ENCODE measurements around the gene CRY2. TPM values are rescaled to one million over a fixed set of nuclear protein-coding genes. Genes with fewer than 3 reads are reported as not detected.

CRY2 gene
- total RNA-seq, 2 experiments from 2014 or later: 12.3 to 15.7 TPM

DNA sequence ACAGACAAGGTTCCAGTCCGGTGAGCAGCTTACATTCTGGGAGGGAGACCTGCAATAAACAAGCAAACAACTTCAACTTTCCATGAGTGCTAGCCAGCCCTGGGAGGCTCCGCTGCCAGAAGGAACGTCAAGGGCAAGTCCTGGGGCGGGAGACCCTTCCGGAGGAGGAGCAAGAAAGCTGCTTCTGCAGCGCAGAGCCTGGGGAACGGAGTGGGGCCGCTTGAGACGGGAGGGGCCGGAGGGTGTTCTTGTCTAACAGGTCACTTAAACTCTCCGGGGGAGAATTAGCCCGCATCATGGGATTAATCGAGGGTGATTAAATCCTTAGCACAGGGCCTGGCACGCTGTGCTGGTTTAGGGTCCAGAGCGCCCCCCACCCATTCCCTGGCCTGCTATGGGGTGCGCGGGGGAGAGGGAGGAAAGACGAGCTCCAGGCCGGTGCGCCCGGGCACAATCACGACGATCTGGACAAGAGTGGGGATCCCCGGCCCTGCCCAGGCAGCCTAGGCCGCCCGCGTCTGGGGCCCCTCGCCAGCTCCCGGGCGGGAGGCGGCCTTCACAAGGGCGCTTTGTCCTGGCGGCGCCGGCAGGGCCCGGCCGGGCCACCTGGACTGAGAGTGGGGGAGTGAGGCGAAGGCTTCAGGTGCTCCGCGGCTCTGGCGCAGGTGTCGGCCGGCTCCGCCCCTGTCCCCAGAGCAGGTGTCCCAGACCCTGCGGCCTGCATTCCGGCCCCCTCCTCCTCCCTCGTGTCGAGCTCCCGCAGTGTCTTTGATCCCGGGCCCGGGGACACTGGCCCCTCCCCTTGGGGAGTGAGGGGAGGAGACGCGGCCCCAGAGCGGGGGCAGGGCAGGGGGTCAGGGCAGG is 74.5 kb downstream of the CRY2 start:
- H3K27ac Mint-ChIP-seq: no peak overlapping the region
- no peaks in the 10 kb centered on the region for H3K9me3 Mint-ChIP-seq
- ChIA-PET CTCF (interaction anchor here (0.9 to 1.0 kb wide), 2 partner anchors 11 to 79 kb away, joined by 3 read pairs; no protein-coding TSS in a partner anchor), POLR2A (interaction anchor here (0.6 kb wide), 1 partner anchor 1355 kb away, joined by 3 read pairs; no protein-coding TSS in a partner anchor)
- intact Hi-C loops (cut with micrococcal nuclease): no loop called here
- ATAC-seq (no peak), DNase-seq (no peak)
- TF ChIP-seq, protein P1, sequence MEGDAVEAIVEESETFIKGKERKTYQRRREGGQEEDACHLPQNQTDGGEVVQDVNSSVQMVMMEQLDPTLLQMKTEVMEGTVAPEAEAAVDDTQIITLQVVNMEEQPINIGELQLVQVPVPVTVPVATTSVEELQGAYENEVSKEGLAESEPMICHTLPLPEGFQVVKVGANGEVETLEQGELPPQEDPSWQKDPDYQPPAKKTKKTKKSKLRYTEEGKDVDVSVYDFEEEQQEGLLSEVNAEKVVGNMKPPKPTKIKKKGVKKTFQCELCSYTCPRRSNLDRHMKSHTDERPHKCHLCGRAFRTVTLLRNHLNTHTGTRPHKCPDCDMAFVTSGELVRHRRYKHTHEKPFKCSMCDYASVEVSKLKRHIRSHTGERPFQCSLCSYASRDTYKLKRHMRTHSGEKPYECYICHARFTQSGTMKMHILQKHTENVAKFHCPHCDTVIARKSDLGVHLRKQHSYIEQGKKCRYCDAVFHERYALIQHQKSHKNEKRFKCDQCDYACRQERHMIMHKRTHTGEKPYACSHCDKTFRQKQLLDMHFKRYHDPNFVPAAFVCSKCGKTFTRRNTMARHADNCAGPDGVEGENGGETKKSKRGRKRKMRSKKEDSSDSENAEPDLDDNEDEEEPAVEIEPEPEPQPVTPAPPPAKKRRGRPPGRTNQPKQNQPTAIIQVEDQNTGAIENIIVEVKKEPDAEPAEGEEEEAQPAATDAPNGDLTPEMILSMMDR (IDR thresholded peaks at IDR 0.05): no peak
- H3K4me3 Mint-ChIP-seq: peak overlapping the region; percentile 43
- peaks cover 14% of the 10 kb centered on the region for H3K4me1 Mint-ChIP-seq (ENCODE audit: low read depth)
- peaks cover 5% of the 10 kb centered on the region for H3K27me3 Mint-ChIP-seq
- no peaks in the 10 kb centered on the region for H3K36me3 Mint-ChIP-seq (ENCODE audit: low read depth)

DNA sequence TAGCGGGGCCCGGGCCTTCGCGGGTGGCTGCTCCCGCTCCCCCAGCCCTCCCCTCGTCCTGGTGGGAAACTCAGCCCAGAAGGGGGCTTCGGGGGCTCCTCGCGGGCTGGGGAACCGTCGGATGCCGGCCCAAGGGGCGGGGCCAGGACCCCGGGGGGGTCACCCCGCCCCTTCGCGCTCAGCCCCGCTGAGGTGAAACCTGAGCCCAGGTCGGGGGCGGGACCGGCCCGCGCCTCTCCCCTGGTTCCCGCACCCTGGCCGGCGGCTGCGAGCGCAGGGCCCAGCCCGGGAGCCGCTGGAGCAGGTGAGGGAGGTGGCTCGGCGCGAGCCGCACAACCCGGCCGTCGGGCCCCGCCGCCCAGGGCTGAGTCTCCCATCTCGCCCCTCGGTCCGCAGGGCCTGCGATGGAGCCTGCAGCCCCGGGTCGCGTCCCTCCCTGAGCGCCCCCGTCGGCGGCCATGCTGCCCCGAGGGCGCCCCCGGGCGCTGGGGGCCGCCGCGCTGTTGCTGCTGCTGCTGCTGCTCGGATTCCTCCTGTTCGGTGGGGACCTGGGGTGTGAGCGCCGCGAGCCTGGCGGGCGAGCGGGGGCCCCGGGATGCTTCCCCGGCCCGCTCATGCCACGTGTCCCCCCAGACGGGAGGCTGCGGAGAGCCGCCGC is 75.3 kb downstream of the CRY2 start, which contains the start of gene LARGE2:
LARGE2 (plus strand) TSS at position 232 of the 658 bp plus-strand sequence; CDS start at position 459, 227 bp downstream.
- intact Hi-C loops (cut with micrococcal nuclease): no loop called here
- no peak within 1 kb of the TSS for H3K27ac Mint-ChIP-seq
- peaks cover 5% of the 10 kb centered on the region for H3K27me3 Mint-ChIP-seq
- TF ChIP-seq, protein P1 (IDR thresholded peaks at IDR 0.05): no peak
- no peaks in the 10 kb centered on the region for H3K9me3 Mint-ChIP-seq
- CTCF ChIA-PET: interaction anchor here (0.7 to 1.2 kb wide), 3 partner anchors 10 to 392 kb away, joined by 3 read pairs; no protein-coding TSS in a partner anchor
- no peak for ATAC-seq
- peaks cover 16% of the 10 kb centered on the region for H3K4me1 Mint-ChIP-seq (ENCODE audit: low read depth)
- POLR2A ChIA-PET: no interaction called here
- H3K36me3 Mint-ChIP-seq (ENCODE audit: low read depth): no peaks in the 10 kb centered on the region
- peak within 1 kb of the TSS; percentile 60 for H3K4me3 Mint-ChIP-seq
- DNase-seq: no peak

DNA sequence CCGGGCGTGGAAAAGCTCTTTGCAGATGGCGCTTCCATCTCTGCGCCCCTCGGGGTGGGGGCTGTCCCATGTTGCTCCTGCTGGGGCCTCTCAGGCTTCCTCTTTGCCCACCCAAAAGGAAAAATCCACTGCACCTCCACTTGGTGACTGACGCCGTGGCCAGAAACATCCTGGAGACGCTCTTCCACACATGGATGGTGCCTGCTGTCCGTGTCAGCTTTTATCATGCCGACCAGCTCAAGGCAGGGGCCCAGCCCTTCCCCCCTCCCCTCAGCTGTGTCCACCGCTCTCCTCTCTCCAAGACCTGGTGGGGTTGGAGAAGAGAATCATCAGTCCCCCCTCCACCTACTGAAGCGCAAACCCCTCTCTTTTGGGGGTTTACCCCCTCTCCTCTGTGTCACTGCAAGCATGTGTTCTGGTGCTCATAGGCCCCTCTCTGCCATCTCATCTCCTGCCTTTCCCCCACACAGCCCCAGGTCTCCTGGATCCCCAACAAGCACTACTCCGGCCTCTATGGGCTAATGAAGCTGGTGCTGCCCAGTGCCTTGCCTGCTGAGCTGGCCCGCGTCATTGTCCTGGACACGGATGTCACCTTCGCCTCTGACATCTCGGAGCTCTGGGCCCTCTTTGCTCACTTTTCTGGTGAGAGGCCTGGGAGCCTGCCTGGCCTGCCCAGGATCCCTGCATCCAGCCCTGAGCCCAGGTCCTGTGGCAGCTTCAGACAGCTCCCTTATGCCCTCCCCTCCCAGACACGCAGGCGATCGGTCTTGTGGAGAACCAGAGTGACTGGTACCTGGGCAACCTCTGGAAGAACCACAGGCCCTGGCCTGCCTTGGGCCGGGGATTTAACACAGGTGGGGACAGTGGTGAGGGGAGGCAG is 77.0 kb downstream of the CRY2 start:
- Mint-ChIP-seq H3K36me3 (ENCODE audit: low read depth) (no peaks in the 10 kb centered on the region), H3K4me3 (peak overlapping the region; percentile 0), H3K4me1 (ENCODE audit: low read depth) (peaks cover 16% of the 10 kb centered on the region), H3K27me3 (peaks cover 5% of the 10 kb centered on the region), H3K27ac (no peak overlapping the region), H3K9me3 (no peaks in the 10 kb centered on the region)
- intact Hi-C loops (cut with micrococcal nuclease): no loop called here
- TF ChIP-seq, protein P1 (IDR thresholded peaks at IDR 0.05): no peak
- ChIA-PET POLR2A (no interaction called here), CTCF (interaction anchor here (1.1 to 1.2 kb wide), 2 partner anchors 51 to 390 kb away, joined by 3 read pairs; no protein-coding TSS in a partner anchor)
- no peak for DNase-seq
- no peak for ATAC-seq

DNA sequence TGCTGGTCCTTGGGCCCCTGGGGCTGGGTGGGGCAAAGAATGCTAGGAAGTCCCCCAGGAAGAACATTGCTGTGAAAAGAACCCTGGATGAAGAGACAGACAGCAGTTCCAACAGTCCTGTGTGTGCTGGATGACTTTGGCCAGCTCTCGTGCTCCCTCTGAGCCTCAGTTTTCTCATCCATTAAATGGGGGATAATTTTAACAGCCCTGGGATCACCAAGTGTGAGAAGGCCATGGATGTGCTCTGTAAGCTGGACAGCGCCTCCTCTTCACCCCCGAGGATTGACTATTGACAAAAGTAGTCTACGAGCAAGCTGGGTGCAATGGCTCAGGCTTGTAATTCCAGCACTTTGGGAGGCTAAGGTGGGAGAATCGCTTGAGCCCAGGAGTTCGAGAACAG is 77.7 kb downstream of the CRY2 start:
- ATAC-seq: no peak
- Mint-ChIP-seq H3K4me3 (no peak overlapping the region), H3K9me3 (no peaks in the 10 kb centered on the region), H3K27me3 (peaks cover 5% of the 10 kb centered on the region), H3K36me3 (ENCODE audit: low read depth) (no peaks in the 10 kb centered on the region), H3K4me1 (ENCODE audit: low read depth) (peaks cover 19% of the 10 kb centered on the region), H3K27ac (no peak overlapping the region)
- DNase-seq: no peak
- TF ChIP-seq, protein P1 (IDR thresholded peaks at IDR 0.05): no peak
- POLR2A ChIA-PET: no interaction called here
- CTCF ChIA-PET: interaction anchor here (1.1 kb wide), 1 partner anchor 52 kb away, joined by 3 read pairs; no protein-coding TSS in a partner anchor
- intact Hi-C loops (cut with micrococcal nuclease): no loop called here

Data from activated CD8-positive, alpha-beta T cell treated with anti-CD3 and anti-CD28 coated beads for 36 hours (primary cell).